ENCODE results near the gene ALDH9A1. TPM values are rescaled to one million over a fixed set of nuclear protein-coding genes. Genes with fewer than 3 reads are reported as not detected.
A peak's percentile ranks its signal among the peaks of the same experiment; 100 is the strongest.

ALDH9A1 gene
- total RNA-seq, 1 donor from 2014 or later, result 46.8 TPM

GRCh38 chr1:165632491-165632890 is 65.9 kb downstream of the ALDH9A1 start:
- H3K36me3 ChIP-seq (ENCODE audit: control insufficient read depth, insufficient read depth, low read length), result no peaks in the 10 kb centered on the region
- no peak for DNase-seq (ENCODE audit: low read depth)
- TF ChIP-seq, protein P1, sequence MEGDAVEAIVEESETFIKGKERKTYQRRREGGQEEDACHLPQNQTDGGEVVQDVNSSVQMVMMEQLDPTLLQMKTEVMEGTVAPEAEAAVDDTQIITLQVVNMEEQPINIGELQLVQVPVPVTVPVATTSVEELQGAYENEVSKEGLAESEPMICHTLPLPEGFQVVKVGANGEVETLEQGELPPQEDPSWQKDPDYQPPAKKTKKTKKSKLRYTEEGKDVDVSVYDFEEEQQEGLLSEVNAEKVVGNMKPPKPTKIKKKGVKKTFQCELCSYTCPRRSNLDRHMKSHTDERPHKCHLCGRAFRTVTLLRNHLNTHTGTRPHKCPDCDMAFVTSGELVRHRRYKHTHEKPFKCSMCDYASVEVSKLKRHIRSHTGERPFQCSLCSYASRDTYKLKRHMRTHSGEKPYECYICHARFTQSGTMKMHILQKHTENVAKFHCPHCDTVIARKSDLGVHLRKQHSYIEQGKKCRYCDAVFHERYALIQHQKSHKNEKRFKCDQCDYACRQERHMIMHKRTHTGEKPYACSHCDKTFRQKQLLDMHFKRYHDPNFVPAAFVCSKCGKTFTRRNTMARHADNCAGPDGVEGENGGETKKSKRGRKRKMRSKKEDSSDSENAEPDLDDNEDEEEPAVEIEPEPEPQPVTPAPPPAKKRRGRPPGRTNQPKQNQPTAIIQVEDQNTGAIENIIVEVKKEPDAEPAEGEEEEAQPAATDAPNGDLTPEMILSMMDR (IDR thresholded peaks at IDR 0.05; ENCODE audit: insufficient read depth, low read length, poor library complexity, severe bottlenecking), result no peak

GRCh38 chr1:165632152-165632469 is 66.3 kb downstream of the ALDH9A1 start:
- DNase-seq (ENCODE audit: low read depth), result no peak
- Histone ChIP-seq H3K27me3 (ENCODE audit: control insufficient read depth, insufficient read depth, low read length) (no peaks in the 10 kb centered on the region), H3K4me3 (ENCODE audit: low read depth, low read length) (peak overlapping the region; percentile 99), H3K36me3 (ENCODE audit: control insufficient read depth, insufficient read depth, low read length) (no peaks in the 10 kb centered on the region)
- TF ChIP-seq, protein P1 (IDR thresholded peaks at IDR 0.05; ENCODE audit: insufficient read depth, low read length, poor library complexity, severe bottlenecking), result no peak

More at GRCh38 chr1:165632491-165632890, 65.9 kb downstream of the ALDH9A1 start:
- Histone ChIP-seq H3K27me3 (ENCODE audit: control insufficient read depth, insufficient read depth, low read length) (no peaks in the 10 kb centered on the region), H3K4me3 (ENCODE audit: low read depth, low read length) (peak overlapping the region; percentile 99)

DNA sequence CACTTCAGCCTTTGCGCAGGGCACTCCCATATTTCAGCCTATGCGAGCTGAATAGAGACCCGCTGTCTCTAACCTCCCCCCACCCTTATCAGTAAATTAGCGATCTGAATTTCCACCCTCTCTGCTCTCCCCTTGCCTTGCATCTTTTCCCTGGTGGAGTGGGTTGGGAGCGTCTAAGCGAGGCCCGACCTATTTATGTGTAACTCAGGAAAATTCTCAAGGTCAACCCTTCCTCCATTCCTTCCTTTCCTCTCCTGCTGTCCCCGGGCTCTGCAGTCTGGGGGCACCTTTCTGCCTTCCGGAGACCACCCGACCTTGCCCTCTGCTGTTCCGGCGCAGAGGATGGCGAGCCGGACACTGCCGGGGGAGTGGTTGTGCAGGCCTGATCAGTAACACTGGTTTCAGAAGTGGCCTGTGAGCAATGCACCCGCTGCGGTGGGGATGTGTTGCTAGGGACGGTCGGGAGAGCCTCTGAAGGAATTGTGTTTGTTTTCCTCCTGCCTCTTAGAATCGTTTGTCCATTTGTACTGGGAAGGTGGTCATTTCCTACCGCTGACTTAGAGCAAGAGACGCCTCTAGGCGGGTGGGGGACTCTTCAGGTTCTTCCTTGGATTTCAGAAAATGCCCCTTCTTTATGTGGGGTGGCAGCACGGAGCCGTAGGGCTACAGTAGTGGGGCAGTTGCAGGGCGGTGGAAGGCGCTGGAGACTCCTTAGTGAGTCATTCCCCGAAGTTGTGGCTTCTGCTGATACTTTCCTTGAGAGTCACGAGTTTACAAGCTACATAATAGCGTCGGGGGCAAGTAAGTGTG is 66.8 kb downstream of the ALDH9A1 start:
- TF ChIP-seq, protein P1 (IDR thresholded peaks at IDR 0.05; ENCODE audit: insufficient read depth, low read length, poor library complexity, severe bottlenecking), result peak; percentile 17
- H3K27me3 ChIP-seq (ENCODE audit: control insufficient read depth, insufficient read depth, low read length), result no peaks in the 10 kb centered on the region

DNA sequence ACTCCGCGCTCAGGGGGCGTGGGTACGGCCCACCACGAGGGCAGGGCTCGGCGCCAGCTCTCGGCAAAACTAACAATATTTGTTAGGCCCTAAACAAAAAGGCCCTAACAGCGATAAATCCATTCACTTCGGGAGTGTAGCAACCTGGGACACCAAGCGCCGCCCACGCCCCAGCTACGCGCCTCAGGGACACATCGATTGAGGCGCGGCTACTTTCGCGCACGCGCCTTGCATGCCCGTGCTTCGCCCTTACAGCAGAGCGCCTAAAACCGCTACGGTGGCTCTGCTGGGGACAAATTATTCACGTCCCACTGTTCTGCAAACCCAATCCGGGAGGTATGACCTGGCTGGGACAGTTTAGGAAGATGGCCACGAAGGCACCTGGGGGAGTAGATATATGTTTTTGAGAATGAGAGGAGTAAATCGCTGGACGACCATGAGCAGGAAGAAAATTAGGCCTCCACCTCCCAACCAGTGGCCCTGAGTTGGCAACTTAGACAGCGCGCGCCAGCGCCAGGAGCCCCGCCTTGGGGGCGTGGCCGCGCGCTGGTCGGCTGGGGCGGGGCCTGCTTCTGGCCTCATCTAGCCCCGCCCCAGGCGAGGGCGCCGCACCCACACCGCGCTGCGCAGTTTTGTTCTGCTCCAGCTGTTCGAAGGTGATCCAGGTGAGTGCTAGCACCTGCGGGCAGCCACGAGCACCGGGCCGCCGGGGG is 67.6 kb downstream of the ALDH9A1 start, which contains the start of gene MGST3:
TSS of gene MGST3 (plus strand) at position 606 of the 713 bp plus-strand sequence. CDS start 18,614 bp downstream, outside the sequence.
- peak; percentile 96 for DNase-seq (ENCODE audit: low read depth)
- H3K27me3 ChIP-seq (ENCODE audit: control insufficient read depth, insufficient read depth, low read length), result no peaks in the 10 kb centered on the region
- H3K36me3 ChIP-seq (ENCODE audit: control insufficient read depth, insufficient read depth, low read length), result no peaks in the 10 kb centered on the region
- TF ChIP-seq, protein P1 (IDR thresholded peaks at IDR 0.05; ENCODE audit: insufficient read depth, low read length, poor library complexity, severe bottlenecking), result no peak
- peak within 1 kb of the TSS; percentile 99 for H3K4me3 ChIP-seq (ENCODE audit: low read depth, low read length)

More for the DNA sequence above, 66.8 kb downstream of the ALDH9A1 start:
- no peaks in the 10 kb centered on the region for H3K36me3 ChIP-seq (ENCODE audit: control insufficient read depth, insufficient read depth, low read length)
- H3K4me3 ChIP-seq (ENCODE audit: low read depth, low read length), result peak overlapping the region; percentile 99
- peak; percentile 60 for DNase-seq (ENCODE audit: low read depth)

DNA sequence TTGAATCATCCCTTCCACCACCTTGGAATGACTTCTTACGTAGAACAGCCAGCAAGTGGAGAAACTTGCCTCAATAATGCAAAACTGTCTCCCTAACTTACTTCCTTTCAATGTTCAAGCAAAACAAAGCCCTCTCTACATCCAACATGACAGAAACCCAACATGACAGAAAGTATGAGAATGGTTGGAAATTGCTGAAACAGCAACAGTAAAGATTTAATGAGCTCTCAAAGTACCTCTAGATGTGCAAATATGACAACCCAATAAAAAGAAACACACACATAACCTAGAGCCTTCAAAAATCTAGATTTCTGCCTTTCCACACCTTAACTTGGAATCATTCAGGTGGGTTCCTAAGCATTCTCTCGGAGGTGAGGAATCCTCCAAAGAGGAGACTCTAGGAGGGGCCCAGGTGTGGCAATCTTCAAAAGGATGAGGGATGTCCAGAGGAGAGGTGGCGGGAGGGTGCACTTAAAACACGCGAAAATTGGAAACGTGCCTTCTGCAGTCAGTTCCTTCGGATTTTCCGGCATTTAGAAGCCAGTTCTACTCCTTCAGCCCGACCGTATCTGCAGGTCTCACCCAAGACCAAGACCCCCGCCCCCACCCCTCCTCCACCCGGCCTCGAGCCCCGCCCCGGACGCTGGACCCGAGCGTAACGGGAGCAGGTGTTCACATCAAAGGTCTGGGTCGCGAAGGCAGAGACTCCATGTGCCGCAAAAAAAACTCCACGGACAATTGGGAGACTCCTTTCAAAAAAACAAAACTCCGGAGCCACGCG is 68.3 kb downstream of the ALDH9A1 start:
- TF ChIP-seq, protein P1 (IDR thresholded peaks at IDR 0.05; ENCODE audit: insufficient read depth, low read length, poor library complexity, severe bottlenecking), result no peak
- H3K36me3 ChIP-seq (ENCODE audit: control insufficient read depth, insufficient read depth, low read length), result no peaks in the 10 kb centered on the region
- H3K27me3 ChIP-seq (ENCODE audit: control insufficient read depth, insufficient read depth, low read length), result no peaks in the 10 kb centered on the region
- peak overlapping the region; percentile 99 for H3K4me3 ChIP-seq (ENCODE audit: low read depth, low read length)
- DNase-seq (ENCODE audit: low read depth), result no peak
